ENCODE data around the gene PHETA1.
"Not testable (repeated sequence)": the region's sequence is repeated elsewhere in the genome, so short reads cannot be mapped to it uniquely, and the experiment has no call there.

The PHETA1 gene

DNA sequence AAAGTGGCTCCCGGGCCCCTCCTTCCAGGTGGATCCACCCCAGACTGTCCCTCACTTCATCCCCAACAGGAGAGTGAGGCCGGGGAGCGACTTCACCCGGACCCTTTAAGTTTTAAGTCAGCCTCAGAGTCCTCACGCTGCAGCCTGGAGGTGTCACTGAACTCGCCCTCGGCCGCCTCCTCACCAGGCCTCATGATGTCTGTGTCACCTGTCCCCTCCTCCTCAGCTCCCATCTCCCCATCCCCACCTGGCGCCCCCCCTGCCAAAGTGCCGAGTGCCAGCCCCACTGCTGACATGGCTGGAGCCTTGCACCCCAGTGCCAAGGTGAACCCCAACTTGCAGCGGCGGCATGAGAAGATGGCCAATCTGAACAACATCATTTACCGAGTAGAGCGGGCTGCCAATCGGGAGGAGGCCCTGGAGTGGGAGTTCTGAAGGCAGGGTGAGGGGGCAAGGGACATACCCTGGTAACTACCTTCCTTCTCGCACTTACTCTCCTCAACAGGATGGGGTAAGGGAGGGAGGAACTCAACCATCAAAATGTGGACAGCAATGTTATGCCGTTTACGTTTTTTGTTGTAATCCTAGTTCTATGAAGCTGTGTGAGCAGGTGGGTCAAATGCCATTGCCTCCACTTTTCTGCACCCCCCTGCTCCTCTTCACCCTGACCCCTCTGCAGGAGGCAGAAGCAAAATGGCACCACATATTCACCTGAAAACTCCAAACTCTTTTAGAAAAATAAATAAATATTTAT is 20.8 kb downstream of the PHETA1 start:
- no peak for DNase-seq

DNA sequence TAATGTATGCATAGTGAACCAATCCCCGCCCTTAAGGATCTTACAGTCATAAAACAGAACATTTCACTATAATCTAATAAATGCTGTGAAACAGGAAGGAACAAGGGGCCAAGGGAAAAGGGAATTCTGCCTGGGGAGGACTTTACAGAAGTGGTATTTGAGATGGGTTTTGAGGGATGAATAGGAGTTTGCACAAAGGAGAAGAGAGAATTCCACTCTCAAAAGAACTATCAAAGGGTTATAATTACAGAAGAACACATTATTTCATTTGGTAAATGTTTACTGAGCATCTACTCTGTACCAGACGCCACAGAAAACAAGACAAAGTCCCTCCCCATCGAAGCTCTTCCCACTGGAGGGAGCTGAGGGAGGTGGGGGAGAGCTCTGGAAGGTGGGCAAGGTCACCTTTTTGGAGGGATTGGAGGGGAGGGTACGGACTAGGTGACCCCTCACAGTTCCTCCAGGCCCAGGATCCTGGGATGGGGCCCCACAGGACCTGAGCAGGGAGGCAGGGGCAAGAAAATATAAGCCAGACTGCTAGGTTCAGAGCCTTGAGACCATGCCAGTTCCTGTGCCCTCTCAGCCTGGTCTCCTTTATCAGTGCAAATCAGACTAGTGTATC is 24.5 kb downstream of the PHETA1 start:
- no peak for DNase-seq

DNA sequence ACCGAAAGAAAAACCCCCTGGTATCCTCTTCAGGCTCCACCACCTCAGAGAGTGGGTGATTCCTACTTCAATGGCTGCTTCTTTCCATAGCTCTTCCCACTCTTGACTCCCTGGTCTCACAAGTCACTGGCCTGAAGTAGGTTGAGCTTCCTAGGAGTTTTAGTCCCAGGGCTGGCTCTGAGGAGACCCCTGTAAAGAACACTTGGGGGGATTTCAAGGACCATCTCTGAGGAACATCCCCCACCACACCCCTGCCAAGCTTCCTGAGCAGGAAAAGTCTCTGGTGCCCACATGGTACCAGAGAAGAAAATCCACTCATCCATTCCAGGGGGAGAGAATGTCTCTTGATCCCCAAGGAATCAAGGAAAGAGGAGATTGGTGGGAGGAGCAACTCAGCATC is 25.7 kb downstream of the PHETA1 start:
- no peak for DNase-seq

DNA sequence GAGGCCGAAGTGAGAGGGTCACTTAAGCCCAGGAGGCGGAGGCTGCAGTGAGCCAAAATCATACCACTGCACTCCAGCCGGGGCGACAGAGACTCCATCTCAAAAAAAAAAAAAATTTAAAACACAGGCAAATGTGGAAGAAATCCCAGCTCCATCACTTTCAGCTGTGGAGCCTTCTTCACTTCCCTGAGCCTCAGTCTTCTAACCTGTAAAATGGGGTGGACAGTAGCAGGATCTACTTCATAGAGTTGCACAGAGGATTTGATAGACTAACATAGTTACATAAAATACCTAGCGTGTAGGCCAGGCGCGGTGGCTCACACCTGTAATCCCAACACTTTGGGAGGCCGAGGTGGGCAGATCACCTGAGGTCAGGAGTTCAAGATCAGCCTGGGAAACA is 26.5 kb downstream of the PHETA1 start:
- DNase-seq: no peak

DNA sequence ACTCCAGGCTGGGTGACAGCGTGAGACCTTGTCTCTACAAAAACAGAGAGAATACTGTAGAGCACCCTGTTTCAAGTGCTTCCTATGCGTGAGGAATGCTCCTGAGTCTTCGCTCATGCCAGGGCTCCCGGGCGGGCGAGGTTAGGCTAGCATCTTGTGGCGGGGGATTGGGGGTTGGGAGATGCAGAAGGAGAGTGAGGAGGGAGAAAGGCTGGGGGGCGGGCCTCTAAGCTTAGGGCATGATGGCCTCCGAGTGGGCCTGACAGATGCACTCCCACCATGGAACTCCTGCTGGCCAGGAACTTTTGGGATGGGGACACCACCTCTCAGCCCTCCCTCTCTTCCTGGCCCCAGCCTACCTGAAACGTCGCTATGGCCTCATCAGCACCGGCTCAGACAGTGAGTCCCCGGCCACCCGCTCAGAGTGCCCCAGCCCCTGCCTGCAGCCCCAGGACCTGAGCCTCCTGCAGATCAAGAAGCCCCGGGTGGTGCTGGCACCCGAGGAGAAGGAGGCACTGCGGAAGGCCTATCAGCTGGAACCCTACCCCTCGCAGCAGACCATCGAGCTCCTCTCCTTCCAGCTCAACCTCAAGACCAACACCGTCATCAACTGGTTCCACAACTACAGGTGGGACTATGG is 27.3 kb downstream of the PHETA1 start:
- DNase-seq: no peak

DNA sequence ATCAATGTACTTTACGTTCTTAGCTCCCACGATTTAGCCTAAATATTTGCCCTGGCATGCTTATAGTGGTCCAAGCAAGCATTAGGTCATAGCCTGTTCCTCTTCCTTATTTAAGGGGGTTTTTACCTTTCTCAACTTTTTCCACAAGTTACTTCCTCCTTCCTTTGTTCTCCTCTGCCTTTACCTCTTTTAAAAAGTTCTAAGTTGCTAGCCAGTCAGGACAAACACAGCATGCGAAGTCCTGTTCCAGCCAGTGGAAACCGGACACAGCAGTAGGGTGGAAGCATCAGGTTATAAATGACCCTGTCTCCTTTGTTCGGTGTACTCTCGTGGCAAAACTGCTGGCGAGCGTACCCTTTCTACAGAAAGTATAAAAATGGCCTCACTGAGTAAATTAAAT is 28.2 kb downstream of the PHETA1 start:
- DNase-seq: not testable (repeated sequence)

DNA sequence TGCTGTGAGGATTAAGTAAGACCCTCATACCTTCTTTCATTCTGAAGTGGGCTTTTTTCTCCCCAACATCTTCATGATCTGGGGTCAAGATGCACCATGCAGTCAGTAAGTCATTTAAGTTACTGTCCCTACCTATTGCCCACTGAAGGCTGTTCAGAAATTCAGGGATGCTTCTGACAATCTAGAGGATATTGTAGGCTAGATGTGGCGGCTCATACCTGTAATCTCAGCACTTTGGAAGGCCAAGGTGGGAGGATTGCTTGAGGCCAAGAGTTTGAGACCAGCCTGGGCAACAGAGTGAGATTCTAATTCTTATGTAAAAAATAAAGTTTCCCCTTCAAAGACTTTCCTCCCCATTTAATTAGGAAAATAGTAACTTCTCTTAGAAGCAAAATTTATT is 28.7 kb downstream of the PHETA1 start:
- no peak for DNase-seq

DNA sequence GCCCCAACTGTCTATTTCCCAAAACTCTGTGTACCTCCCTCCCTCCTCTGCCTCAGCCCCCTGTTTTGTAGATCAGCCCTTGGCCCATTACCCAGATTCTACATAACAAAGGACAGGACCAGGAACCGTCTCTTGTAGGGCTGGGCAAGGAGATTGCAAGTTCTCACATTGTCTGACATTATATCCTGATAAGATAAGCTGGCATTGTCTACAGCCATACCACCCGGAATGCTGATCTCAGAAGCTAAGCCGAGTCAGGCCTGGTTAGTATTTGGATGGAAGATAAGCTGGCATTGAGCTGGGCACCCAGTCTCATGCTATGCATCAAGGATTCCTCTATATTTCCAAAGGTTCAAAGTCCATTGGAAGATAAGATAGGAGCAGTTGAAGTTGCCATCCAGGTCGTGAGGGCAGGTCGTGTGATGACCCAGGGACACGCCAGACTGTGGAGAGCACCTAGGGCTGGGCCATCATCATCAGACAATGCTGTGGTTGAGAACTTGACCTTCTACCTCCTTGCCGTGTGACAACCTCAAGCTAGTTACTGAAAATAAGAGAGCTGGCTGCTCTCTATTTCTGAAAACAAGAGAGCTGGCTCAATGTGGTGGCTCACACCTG is 29.5 kb downstream of the PHETA1 start:
- DNase-seq: no peak

DNA sequence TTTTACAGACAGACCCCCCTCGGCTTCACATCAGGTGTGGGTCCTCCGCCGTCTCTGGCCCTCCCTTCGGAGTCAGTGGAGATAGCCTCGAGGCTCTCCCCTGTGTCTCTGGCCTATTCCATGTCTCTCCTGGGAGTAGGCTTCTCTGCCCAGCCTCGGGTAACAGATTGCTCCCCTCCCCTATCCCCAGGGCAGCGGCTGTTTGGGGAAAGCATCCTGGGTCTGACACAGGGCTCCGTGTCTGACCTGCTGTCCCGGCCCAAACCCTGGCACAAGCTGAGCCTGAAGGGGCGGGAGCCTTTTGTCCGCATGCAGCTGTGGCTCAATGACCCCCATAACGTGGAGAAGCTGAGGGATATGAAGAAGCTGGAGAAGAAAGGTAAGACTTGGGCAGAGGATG is 30.8 kb downstream of the PHETA1 start:
- DNase-seq: no peak

DNA sequence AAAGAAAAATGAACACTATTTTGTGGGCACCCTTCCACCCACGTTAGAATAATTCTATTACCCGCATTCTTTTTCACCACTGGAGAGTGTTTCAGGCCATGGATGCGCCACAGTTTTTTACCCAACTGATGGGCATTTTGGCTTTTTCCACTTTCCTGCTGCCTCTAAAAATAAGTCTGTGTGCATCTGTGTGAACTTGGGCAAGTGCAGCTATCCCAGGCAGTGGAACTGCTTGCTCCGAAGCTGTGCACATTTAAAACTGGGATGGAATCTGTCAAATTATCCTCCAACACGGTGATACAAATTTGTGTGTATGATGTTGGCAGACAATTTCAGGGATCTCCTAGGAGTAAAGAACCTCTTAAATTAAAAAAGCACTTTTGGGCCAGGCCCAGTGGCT is 31.5 kb downstream of the PHETA1 start:
- DNase-seq: no peak

DNA sequence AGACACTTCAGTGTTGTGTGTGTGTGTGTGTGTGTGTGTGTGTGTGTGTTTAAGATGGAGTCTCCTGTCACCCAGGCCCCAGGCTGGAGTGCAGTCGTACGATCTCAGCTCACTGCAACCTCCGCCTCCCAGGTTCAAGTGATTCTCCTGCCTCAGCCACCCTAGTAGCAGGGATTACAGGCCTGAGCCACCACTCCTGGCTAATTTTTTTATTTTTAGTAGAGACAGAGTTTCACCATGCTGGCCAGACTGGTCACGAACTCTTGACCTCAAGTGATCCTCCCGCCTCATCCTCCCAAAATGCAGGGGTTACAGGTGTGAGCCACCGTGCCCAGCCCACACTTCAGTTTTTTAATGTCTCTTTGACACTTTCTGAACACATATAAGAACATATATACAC is 32.5 kb downstream of the PHETA1 start:
- not testable (repeated sequence) for DNase-seq

DNA sequence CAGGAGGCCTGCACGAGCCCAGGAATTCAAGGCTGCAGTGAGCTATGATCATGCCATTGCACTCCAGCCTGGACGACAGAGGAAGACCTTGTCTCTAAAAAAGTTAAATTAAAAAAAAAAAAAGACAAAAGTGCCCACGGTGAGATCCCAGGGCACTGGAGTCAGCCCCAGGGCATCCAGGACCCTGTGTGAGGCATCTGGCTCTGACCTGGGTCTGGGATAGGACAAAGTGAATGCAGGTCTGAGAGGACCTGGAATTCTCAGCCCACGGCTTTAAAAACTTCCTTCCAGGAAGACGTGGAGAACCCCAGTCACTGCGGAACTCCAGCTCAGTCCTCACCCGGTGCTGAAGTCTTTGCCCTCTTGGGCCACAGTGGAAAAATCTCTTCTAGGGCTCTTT is 33.1 kb downstream of the PHETA1 start:
- DNase-seq: no peak

DNA sequence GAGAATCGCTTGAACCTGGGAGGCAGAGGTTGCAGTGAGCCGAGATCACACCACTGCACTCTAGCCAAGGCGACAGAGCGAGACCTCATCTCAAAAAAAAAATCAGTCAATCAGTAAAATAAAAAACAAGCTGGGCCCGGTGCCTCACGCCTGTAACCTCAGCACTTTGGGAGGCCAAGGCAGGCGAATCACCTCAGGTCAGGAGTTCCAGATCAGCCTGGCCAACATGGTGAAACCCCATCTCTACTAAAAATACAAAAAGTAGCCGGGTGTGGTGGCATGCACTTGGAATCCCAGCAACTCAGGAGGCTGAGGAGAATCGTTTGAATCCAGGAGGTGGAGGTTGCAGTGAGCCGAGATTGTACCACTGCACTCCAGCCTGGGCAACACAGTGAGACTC is 33.6 kb downstream of the PHETA1 start:
- not testable (repeated sequence) for DNase-seq

DNA sequence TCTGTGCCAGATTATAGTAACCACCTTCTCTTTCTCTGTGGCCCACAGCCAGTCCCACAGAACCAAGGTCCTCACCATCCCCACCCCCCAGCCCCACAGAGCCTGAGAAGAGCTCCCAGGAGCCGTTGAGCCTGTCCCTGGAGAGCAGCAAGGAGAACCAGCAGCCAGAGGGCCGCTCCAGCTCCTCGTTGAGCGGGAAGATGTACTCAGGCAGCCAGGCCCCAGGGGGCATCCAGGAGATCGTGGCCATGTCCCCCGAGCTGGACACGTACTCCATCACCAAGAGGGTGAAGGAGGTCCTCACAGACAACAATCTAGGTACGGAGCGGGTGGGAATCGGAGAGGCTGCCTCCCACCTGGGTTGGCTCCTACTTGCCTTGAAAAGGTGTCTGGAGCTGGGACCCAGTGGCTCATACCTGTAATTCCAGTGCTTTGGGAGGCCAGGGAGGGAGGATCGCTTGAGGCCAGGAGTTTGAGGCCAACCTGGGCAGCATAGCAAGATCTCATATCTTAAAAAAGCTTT is 34.4 kb downstream of the PHETA1 start:
- no peak for DNase-seq

DNA sequence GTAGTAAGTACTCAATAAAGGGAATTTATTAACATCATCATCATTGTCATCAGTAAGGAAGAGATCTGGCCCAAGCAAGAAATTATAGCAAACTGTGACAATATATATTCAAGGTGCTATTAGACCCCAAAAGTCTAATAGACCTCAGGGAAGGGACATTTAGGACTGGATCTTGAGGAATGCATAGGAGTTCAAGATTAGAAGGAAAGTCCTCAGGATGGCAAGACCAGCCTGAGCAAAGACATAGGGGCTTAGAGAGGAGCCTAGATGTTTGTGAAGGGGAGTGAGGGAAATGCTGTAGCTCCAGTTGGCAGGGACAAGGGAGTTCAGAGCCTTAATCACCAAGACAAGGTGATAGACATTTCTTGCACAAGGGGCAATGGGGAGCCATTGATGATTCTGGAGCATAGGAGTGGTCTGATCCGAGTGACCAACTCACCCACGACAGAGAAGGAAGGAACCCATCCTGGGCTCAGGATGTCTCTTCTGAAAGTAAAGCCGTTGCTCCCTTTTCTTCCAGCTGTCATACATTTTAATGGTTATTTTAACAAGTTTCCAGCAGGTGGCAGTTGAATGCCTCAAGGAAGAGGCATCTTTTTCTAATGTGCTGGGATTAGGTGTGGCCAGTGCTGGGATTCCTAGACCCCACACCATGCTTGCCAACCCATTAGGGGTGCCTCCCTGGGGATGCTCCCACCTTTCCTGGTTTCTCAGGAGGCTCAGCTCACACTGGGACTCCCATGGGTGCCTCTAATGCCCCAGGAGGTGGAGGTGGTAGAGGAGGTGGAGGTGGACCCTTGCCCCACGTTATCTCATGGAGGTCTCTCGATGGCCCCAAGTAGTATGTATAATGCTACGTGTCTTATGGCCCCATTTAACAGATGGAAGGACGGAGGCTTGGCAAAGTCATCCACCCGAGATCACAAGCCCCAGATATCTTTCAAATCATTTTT is 37.8 kb downstream of the PHETA1 start:
- DNase-seq: no peak

DNA sequence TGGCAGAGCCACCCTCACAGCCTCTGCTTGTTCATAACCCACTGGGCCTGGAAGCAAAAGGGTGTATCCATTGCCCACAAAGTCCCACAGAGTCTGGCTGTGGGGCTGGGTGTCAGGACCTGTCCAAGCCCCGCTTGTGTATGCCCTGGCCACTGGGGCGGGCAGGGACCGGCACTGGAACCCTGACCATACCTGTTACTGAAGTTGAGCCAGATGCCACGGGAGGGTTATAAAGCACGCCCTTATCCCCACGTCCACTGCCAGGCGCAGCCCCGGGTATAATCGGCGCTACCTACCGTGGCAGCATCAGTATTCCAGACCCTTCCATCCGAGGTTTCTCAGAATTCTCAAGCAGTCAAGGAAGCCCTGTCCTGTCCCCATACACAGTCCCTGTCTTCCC is 40.8 kb downstream of the PHETA1 start:
- DNase-seq: no peak

DNA sequence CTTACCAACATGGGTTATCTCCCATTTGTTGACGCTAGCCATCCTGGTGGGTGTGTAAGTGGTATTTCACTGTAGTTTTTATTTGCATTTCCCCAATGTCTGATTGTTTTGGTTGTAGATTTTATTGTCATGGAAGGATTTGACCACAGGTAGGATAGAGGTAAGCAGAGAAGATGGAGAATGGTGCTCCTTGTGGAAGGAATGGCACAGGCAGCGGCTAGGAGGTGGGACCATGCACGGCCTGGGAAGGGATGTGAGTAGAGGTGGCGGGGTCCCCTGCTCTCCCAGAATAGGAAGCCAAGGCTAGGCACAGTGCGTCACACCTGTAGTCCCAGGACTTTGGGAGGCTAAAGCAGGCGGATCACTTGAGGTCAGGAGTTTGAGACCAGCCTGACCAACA is 41.4 kb downstream of the PHETA1 start:
- DNase-seq: no peak

DNA sequence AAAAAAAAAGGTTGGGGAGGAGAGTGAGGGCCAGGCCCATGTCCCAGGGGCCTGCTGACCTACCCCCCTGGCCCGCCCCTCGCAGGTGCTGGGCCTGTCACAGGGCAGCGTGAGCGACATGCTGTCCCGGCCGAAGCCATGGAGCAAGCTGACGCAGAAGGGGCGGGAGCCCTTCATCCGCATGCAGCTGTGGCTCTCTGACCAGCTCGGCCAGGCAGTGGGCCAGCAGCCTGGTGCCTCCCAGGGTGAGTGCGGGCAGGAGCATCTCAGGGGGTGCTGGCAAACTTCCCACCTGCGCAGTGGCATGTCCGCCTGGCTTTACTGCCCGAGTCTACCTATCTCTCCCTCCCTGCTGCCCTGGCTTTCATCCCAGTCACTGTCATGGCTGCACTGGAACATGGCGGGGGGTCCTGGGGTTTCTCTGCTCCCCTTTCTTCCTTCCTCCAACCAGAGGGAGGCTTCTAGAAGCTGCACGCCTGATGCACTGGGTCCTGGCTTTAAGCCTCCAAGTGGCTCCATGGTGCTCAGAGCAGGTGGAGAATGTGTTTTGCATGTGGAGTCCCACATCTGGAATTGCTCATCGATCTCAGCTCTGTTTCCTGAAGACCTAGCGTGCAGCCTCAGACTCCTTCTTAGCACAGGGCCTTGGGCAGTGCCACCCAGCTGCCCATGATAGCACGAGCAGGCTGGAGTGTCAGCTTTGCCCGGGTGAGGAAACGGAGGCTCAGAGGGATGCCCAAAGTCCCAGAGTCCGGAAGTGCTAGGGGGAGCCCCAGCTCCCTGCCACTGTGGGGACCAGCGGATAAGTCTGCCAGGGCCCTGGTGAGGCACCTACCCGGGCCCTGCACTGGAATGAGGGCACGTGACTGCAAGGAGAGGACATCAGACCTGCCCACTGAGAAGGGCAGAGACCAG is 46.3 kb downstream of the PHETA1 start:
- DNase-seq: no peak

DNA sequence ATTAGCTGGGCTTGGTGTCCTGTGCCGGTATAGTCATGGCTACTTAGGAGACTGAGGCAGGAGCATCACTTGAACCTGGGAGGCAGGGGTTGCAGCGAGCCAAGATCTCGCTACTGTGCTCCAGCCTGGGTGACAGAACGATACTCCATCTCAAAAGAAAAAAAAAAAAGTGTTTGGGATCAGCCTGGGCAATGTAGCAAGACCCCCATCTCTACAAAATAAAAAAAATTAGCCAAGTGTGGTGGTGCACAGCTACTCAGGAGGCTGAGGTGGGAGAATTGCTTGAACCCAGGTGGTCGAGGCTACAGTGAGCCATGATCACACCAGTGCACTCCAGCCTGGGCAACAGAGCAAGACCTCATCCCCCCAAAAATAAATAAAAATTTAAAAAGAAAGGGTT is 47.6 kb downstream of the PHETA1 start:
- DNase-seq: no peak

DNA sequence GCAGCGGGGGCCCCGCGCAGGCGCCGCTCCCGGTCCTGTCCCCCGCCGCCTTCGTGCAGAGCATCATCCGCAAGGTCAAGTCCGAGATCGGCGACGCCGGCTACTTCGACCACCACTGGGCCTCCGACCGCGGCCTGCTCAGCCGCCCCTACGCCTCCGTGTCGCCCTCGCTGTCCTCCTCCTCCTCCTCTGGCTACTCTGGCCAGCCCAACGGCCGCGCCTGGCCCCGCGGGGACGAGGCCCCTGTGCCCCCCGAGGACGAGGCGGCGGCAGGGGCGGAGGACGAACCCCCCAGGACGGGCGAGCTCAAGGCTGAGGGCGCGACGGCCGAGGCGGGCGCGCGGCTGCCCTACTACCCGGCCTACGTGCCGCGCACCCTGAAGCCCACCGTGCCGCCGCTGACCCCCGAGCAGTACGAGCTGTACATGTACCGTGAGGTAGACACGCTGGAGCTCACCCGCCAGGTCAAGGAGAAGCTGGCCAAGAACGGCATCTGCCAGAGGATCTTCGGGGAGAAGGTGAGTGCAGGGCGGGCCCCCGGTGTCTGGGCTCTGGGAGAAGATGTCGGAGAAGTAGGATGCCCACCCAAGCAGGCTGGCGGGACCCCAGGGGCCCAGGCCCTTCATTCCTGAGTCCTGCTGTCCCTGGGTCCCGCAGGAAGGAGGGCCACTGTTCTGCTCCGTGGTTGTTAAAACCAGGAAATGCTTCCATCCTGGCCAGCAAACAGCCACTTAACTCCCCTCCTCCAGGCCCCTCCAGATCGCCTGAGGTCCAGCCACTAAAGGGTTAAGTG is 48.4 kb downstream of the PHETA1 start:
- DNase-seq: no peak

Data from GOT3 (cell line).